Tibial nerve (tissue), 4 donors: Measurements from ENCODE around the gene CTTNBP2NL. TPM values are rescaled to one million over a fixed set of nuclear protein-coding genes. Genes with fewer than 3 reads are reported as not detected.

Source experiments
- DNase-seq, 2 donors: peaks; one replicate each; pipeline ENCODE4 v3.0.0-alpha.2; 2019; ENCODE audit warnings: low spot score in 2 of 2
- H3K27ac ChIP-seq, 4 donors: fragments of 200-600 bp; sonication (generic) in 3 of 4; one replicate each; pipeline ENCODE4 v1.5.1; 2017 to 2019; ENCODE audit warnings: mild to moderate bottlenecking in 1 of 4
- H3K27me3 ChIP-seq, 2 donors: fragments of 200-600 bp; sonication (generic) in 1 of 2; one replicate each; pipeline versions ENCODE4 v1.5.1 to v1.6.0; 2017 to 2019
- H3K36me3 ChIP-seq, 3 donors: fragments of 200-600 bp; sonication (generic); one replicate each; pipeline ENCODE4 v1.5.1; 2018 to 2019
- H3K4me1 ChIP-seq, 4 donors: fragments of 200-600 bp; sonication (generic) in 3 of 4; one replicate each; pipeline ENCODE4 v1.5.1; 2017 to 2019
- H3K4me3 ChIP-seq, 4 donors: fragments of 200-600 bp; sonication (generic) in 3 of 4; one replicate each; pipeline ENCODE4 v1.5.1; 2017 to 2019; ENCODE audit warnings: mild to moderate bottlenecking in 1 of 4, moderate library complexity in 1 of 4
- H3K9me3 ChIP-seq, 4 donors: fragments of 200-600 bp; sonication (generic) in 3 of 4; one replicate each; pipeline ENCODE4 v1.5.1; 2017 to 2019
- CTCF ChIP-seq, 5 experiments: fragments of 200-600 bp in 3 of 5; fragments of 450-650 bp in 2 of 5; sonication (generic) in 3 of 5; IDR thresholded peaks; one replicate each; pipeline ENCODE4 v1.5.1; 2016 to 2019; ENCODE audit warnings: antibody characterized with exemption in 5 of 5, mild to moderate bottlenecking in 3 of 5, moderate library complexity in 2 of 5
- EP300 ChIP-seq, 2 donors: sonication (generic); formaldehyde crosslinking; IDR thresholded peaks; one replicate each; pipeline ENCODE4 v1.6.1; 2017; ENCODE audit warnings: antibody characterized with exemption in 2 of 2, mild to moderate bottlenecking in 1 of 2
- POLR2A ChIP-seq, 2 donors: fragments of 450-650 bp; IDR thresholded peaks; one replicate each; pipeline ENCODE4 v1.6.1; 2017; ENCODE audit warnings: antibody characterized with exemption in 2 of 2, mild to moderate bottlenecking in 2 of 2, moderate library complexity in 2 of 2
- WGBS, 2 donors: methylation state at CpG; one replicate each; pipeline ENCODE4 v1.1.5; 2018; 5-methylcytosine and 5-hydroxymethylcytosine counted together
- total RNA-seq, 4 donors: library from RNA; depleted of rRNA; stranded (reverse); fragments of >200 nt; gene quantifications; one replicate each; pipeline ENCODE4 v1.1.0, GENCODE V29; 2016

Gene CTTNBP2NL
- total RNA-seq, 4 donors from 2014 or later = 18.8 to 28.0 (median 20.8) TPM

GRCh38 chr1:112453876-112454275 is 57.9 kb downstream of the CTTNBP2NL start:
- TF ChIP-seq CTCF (IDR thresholded peaks at IDR 0.05) = no peak
- TF ChIP-seq POLR2A (IDR thresholded peaks at IDR 0.05) = no peak
- no peak for TF ChIP-seq EP300 (IDR thresholded peaks at IDR 0.05)
- peaks cover 0 to 15% (median 2%) of the 10 kb centered on the region in 4 donors for H3K4me1 ChIP-seq
- H3K4me3 ChIP-seq = no peak overlapping the region
- DNase-seq = no peak
- H3K36me3 ChIP-seq = peaks cover 0 to 65% (median 12%) of the 10 kb centered on the region in 3 donors
- no peaks in the 10 kb centered on the region for H3K9me3 ChIP-seq
- H3K27me3 ChIP-seq = no peaks in the 10 kb centered on the region
- 87 to 100% methylated on average over 1 of the region's 1 CpG for WGBS, 2 donors
- no peak overlapping the region for H3K27ac ChIP-seq

DNA sequence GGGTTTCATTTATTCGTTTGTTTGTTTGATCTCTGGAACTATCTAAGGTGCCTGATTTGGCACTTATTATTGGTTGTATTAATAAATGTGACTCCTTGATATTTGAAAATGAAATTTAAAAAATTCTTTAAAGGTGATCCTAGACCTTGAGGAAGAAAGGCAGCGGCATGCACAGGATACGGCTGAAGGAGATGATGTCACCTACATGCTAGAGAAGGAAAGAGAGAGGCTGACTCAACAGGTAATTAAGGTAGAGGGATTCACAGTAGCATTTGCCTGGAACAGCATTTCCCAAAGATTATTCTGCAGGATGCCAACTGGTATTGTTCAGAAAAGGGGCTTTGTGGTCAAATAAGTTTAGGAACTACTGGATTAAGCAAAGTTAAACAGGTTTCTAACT is 58.3 kb downstream of the CTTNBP2NL start:
- H3K9me3 ChIP-seq = no peaks in the 10 kb centered on the region
- H3K27ac ChIP-seq = no peak overlapping the region
- 91 to 97% methylated on average over 3 of the region's 3 CpGs for WGBS, 2 donors
- H3K27me3 ChIP-seq = no peaks in the 10 kb centered on the region
- TF ChIP-seq CTCF (IDR thresholded peaks at IDR 0.05) (no peak), POLR2A (IDR thresholded peaks at IDR 0.05) (no peak)
- H3K4me3 ChIP-seq = no peak overlapping the region
- no peak for DNase-seq
- H3K4me1 ChIP-seq = peaks cover 0 to 17% (median 2%) of the 10 kb centered on the region in 4 donors
- peaks cover 0 to 61% (median 12%) of the 10 kb centered on the region in 3 donors for H3K36me3 ChIP-seq

- WGBS, 2 donors = 72 to 75% methylated on average over 2 of the region's 2 CpGs
- no peak for DNase-seq
- TF ChIP-seq CTCF (IDR thresholded peaks at IDR 0.05) = no peak
- no peak for TF ChIP-seq POLR2A (IDR thresholded peaks at IDR 0.05)
- TF ChIP-seq EP300 (IDR thresholded peaks at IDR 0.05) = no peak
- H3K27me3 ChIP-seq = no peaks in the 10 kb centered on the region
- peaks cover 0 to 52% (median 12%) of the 10 kb centered on the region in 3 donors for H3K36me3 ChIP-seq
- H3K4me1 ChIP-seq = peaks cover 0 to 40% (median 2%) of the 10 kb centered on the region in 4 donors
- peak overlapping the region in 1 of 4 donors; percentile 65 for H3K27ac ChIP-seq
- H3K4me3 ChIP-seq = no peak overlapping the region
- H3K9me3 ChIP-seq = no peaks in the 10 kb centered on the region
Measured at GRCh38 chr1:112457241-112457640, 61.2 kb downstream of the CTTNBP2NL start.

GRCh38 chr1:112457955-112458354 is 61.9 kb downstream of the CTTNBP2NL start:
- H3K27ac ChIP-seq = peak overlapping the region in 2 of 4 donors; percentile 26 to 65
- H3K4me1 ChIP-seq = peaks cover 0 to 47% (median 2%) of the 10 kb centered on the region in 4 donors
- no peaks in the 10 kb centered on the region for H3K9me3 ChIP-seq
- no peaks in the 10 kb centered on the region for H3K27me3 ChIP-seq
- no peak for TF ChIP-seq CTCF (IDR thresholded peaks at IDR 0.05)
- no peak for TF ChIP-seq POLR2A (IDR thresholded peaks at IDR 0.05)
- no peak for TF ChIP-seq EP300 (IDR thresholded peaks at IDR 0.05)
- no peak for DNase-seq
- peaks cover 0 to 49% (median 12%) of the 10 kb centered on the region in 3 donors for H3K36me3 ChIP-seq
- no peak overlapping the region for H3K4me3 ChIP-seq

GRCh38 chr1:112458756-112459155 is 62.7 kb downstream of the CTTNBP2NL start:
- Histone ChIP-seq H3K27me3 (no peaks in the 10 kb centered on the region), H3K27ac (no peak overlapping the region), H3K4me3 (no peak overlapping the region), H3K36me3 (peaks cover 0 to 42% (median 12%) of the 10 kb centered on the region in 3 donors), H3K4me1 (peaks cover 0 to 53% (median 2%) of the 10 kb centered on the region in 4 donors), H3K9me3 (no peaks in the 10 kb centered on the region)
- 68 to 81% methylated on average over 4 of the region's 4 CpGs for WGBS, 2 donors
- TF ChIP-seq EP300 (IDR thresholded peaks at IDR 0.05) = no peak
- TF ChIP-seq CTCF (IDR thresholded peaks at IDR 0.05) = no peak
- TF ChIP-seq POLR2A (IDR thresholded peaks at IDR 0.05) = no peak
- DNase-seq = no peak
